Endothelial cell of umbilical vein (primary cell): ENCODE data around the gene MRAP. TPM values are rescaled to one million over a fixed set of nuclear protein-coding genes. Genes with fewer than 3 reads are reported as not detected.

Source experiments
- BruUV-seq: library from RNA; stranded (reverse); fragments of 400-500 nt; replicated peaks from 2 replicates; lab custom pipeline; 2021; lab: Mats Ljungman, UMichigan
- CTCF ChIA-PET: fragments of 300-600, 350-600 bp; sonication (Branson Sonifier 250); formaldehyde crosslinking; loops from one replicate; lab custom pipeline; 2021; ENCODE audit warnings: antibody characterized with exemption, inconsistent platforms; lab: Charles Lee
- POLR2A ChIA-PET: fragments of 300-600, 350-600 bp; sonication (Branson Sonifier 250); formaldehyde crosslinking; loops from one replicate; lab custom pipeline; 2021; ENCODE audit warnings: antibody characterized with exemption, inconsistent platforms; lab: Charles Lee
- DNase-seq: peaks from one replicate; pipeline ENCODE4 v3.0.0-alpha.2; 2011; ENCODE audit warnings: low read depth, low spot score
- FAIRE-seq: peaks from 2 replicates; lab custom pipeline; 2011; peaks lifted over from hg19 to GRCh38; lab: Jason Lieb, UNC
- H2AFZ ChIP-seq: 2 replicates; pipeline ENCODE4 v1.6.0; 2012; ENCODE audit warnings: low read depth, low read length, control low read depth, inconsistent platforms
- H3K27ac ChIP-seq: 2 replicates; pipeline ENCODE4 v1.5.1; 2011; ENCODE audit warnings: low read depth, mild to moderate bottlenecking, control low read depth, low read length, moderate library complexity; ENCODE audit not compliant: insufficient read depth
- H3K27me3 ChIP-seq, 2 experiments: 2 replicates each; pipeline versions ENCODE4 v1.6.0 to v1.6.1; 2011; ENCODE audit warnings: low read length in 2 of 2, mixed read lengths in 1 of 2; ENCODE audit not compliant: control insufficient read depth in 2 of 2, insufficient read depth in 2 of 2
- H3K36me3 ChIP-seq, 2 experiments: 2 replicates in 1 of 2; 3 replicates in 1 of 2; pipeline ENCODE4 v1.5.1; 2011; ENCODE audit warnings: low read length in 2 of 2, mild to moderate bottlenecking in 1 of 2, moderate library complexity in 1 of 2; ENCODE audit not compliant: control insufficient read depth in 2 of 2, insufficient read depth in 2 of 2; ENCODE audit errors: extremely low read depth in 1 of 2
- H3K4me1 ChIP-seq: 3 replicates; pipeline ENCODE4 v1.5.1; 2011; ENCODE audit warnings: mild to moderate bottlenecking, low read length; ENCODE audit not compliant: control insufficient read depth, insufficient read depth; ENCODE audit errors: extremely low read depth
- H3K4me2 ChIP-seq: 2 replicates; pipeline ENCODE4 v1.6.1; 2011; ENCODE audit warnings: low read length, control low read depth, mixed read lengths; ENCODE audit not compliant: insufficient read depth
- H3K4me3 ChIP-seq, 3 experiments: fragments of 200-600 bp in 1 of 3; sonication (generic), shearing (Covaris generic) in 1 of 3; replicated peaks in 1 of 3; 2 replicates each; pipeline ENCODE4 v1.5.1; 2011 to 2016; ENCODE audit warnings: control low read depth in 3 of 3, low read length in 3 of 3, mild to moderate bottlenecking in 2 of 3, inconsistent platforms in 1 of 3, low read depth in 1 of 3, moderate library complexity in 1 of 3; ENCODE audit not compliant: insufficient read depth in 1 of 3
- H3K79me2 ChIP-seq: 2 replicates; pipeline ENCODE4 v1.6.0; 2012; ENCODE audit warnings: low read length, inconsistent platforms; ENCODE audit not compliant: control insufficient read depth, insufficient read depth
- H3K9ac ChIP-seq: replicated peaks from 2 replicates; pipeline ENCODE3; 2011; ENCODE audit warnings: low read length, control low read depth; ENCODE audit not compliant: insufficient read depth; ENCODE audit errors: extremely low read depth
- H3K9me1 ChIP-seq: replicated peaks from 3 replicates; pipeline ENCODE4 v1.6.0; 2011; ENCODE audit warnings: mild to moderate bottlenecking, low read length; ENCODE audit not compliant: control insufficient read depth, insufficient read depth; ENCODE audit errors: extremely low read depth
- H3K9me3 ChIP-seq: replicated peaks from 2 replicates; pipeline ENCODE4 v1.5.1; 2012; ENCODE audit warnings: low read length, inconsistent platforms; ENCODE audit not compliant: control insufficient read depth, insufficient read depth
- H4K20me1 ChIP-seq: replicated peaks from 2 replicates; pipeline ENCODE3; 2011; ENCODE audit warnings: mild to moderate bottlenecking, low read length; ENCODE audit not compliant: control insufficient read depth, insufficient read depth; ENCODE audit errors: extremely low read depth
- EZH2 ChIP-seq: IDR thresholded peaks from 2 replicates; pipeline ENCODE4 v1.6.1; 2012; ENCODE audit warnings: borderline replicate concordance, low read depth, mild to moderate bottlenecking, moderate library complexity, low read length, inconsistent platforms; ENCODE audit not compliant: severe bottlenecking
- FOS ChIP-seq: IDR thresholded peaks from 2 replicates; pipeline ENCODE4 v1.6.1; 2011; ENCODE audit warnings: mild to moderate bottlenecking, low read length, moderate library complexity, borderline replicate concordance; ENCODE audit not compliant: insufficient read depth
- GATA2 ChIP-seq: IDR thresholded peaks from 2 replicates; pipeline ENCODE4 v1.7.0; 2011; ENCODE audit warnings: low read depth, mild to moderate bottlenecking, moderate library complexity, mixed read lengths, low read length; ENCODE audit not compliant: insufficient read length, insufficient read depth
- JUN ChIP-seq: IDR thresholded peaks from 2 replicates; pipeline ENCODE4 v1.6.1; 2011; ENCODE audit warnings: borderline replicate concordance, low read depth; ENCODE audit not compliant: insufficient read length, insufficient read depth
- MYC ChIP-seq: IDR thresholded peaks from one replicate; pipeline ENCODE4 v1.6.1; 2011; ENCODE audit warnings: mild to moderate bottlenecking, low read depth, low read length
- POLR2A ChIP-seq: IDR thresholded peaks from 2 replicates; pipeline ENCODE4 v1.6.1; 2012; ENCODE audit warnings: low read depth, mild to moderate bottlenecking, control low read depth, low read length
- POLR2AphosphoS5 ChIP-seq: IDR thresholded peaks from 2 replicates; pipeline ENCODE4 v1.6.1; 2012; ENCODE audit warnings: low read depth, mild to moderate bottlenecking, control low read depth, low read length, moderate library complexity; ENCODE audit not compliant: insufficient read depth
- dilution Hi-C: fragments of 300-500 bp; cut with MboI; formaldehyde crosslinking; loops from one replicate; pipeline ENCODE4 v1.15.0; 2019; ENCODE audit warnings: low sequenced_read_pairs; ENCODE audit not compliant: extremely low pct_ligation_motif_present
- intact Hi-C: fragments of 100-400 bp; cut with micrococcal nuclease; formaldehyde crosslinking; loops from one replicate; pipeline ENCODE4 v1.10.0; 2022
- polyA plus RNA-seq, 4 experiments: library from polyadenylated mRNA; depleted of rRNA in 3 of 4; stranded (reverse) in 3 of 4; unstranded in 1 of 4; fragments of >200 nt; gene quantifications; 2 replicates each; pipeline versions ENCODE4 v1.2.1 to v1.2.3, GENCODE V29; 2011 to 2012; ENCODE audit warnings: missing spikeins in 1 of 4
- total RNA-seq: library from RNA; stranded (reverse); gene quantifications from 2 replicates; pipeline ENCODE4 v1.2.3, GENCODE V29; 2021
- TF ChIP-seq, protein P1 (sequence below): IDR thresholded peaks from 2 replicates; pipeline ENCODE4 v1.6.1; 2011; ENCODE audit not compliant: insufficient read depth, insufficient read length
- TF ChIP-seq, protein P2 (sequence below), 2 donors: IDR thresholded peaks; 1 replicate in 1 of 2; 2 replicates in 1 of 2; pipeline ENCODE4 v1.5.1; 2011; ENCODE audit warnings: low read length in 2 of 2, mild to moderate bottlenecking in 2 of 2, moderate library complexity in 2 of 2, control low read depth in 1 of 2, inconsistent platforms in 1 of 2, low read depth in 1 of 2; ENCODE audit not compliant: insufficient read depth in 1 of 2; ENCODE audit errors: extremely low read depth in 1 of 2

Gene MRAP
- total and polyA plus RNA-seq, 2 donors (not counting 3 experiments of a cell fraction or from before 2014, with no cell fraction given), result not detected

DNA sequence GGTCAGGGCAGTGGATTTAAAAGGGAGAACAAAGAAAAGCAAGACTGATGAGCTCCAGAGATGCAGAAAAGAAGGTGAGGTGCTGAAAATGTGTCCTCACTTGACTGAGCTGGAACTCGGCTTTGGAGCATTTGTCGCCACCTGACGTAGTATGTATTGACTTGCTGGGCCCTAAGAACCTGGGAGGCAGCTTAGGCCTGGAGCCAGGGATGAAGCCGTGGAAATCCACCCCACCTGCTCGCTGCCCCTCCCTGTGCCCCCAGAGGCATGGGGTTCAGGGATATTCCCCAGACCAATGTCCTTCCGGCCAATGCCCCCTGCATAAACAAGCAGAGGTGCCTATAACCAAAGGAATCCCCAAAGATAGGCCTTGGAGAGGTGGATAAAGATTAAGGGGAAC lies 14.3 kb downstream of the MRAP start:
- Histone ChIP-seq H4K20me1 (no peaks in the 10 kb centered on the region), H3K27me3 (no peaks in the 10 kb centered on the region), H3K36me3 (peaks cover 12 to 16% of the 10 kb centered on the region in 2 experiments), H3K27ac (no peak overlapping the region), H3K9ac (no peak overlapping the region), H3K4me3 (no peak overlapping the region), H3K9me1 (no peaks in the 10 kb centered on the region), H2AFZ (no peak overlapping the region), H3K4me2 (no peak overlapping the region), H3K79me2 (no peaks in the 10 kb centered on the region), H3K9me3 (no peaks in the 10 kb centered on the region), H3K4me1 (no peaks in the 10 kb centered on the region)
- intact Hi-C loops (no loop called here), dilution Hi-C loops (no loop called here)
- POLR2A ChIA-PET, result no interaction called here
- no TSS peak for BruUV-seq
- no peak for TF ChIP-seq JUN
- TF ChIP-seq FOS, result no peak
- TF ChIP-seq GATA2, result no peak
- TF ChIP-seq, protein P1, sequence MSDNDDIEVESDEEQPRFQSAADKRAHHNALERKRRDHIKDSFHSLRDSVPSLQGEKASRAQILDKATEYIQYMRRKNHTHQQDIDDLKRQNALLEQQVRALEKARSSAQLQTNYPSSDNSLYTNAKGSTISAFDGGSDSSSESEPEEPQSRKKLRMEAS, result no peak
- no peak for TF ChIP-seq EZH2
- TF ChIP-seq, protein P2, sequence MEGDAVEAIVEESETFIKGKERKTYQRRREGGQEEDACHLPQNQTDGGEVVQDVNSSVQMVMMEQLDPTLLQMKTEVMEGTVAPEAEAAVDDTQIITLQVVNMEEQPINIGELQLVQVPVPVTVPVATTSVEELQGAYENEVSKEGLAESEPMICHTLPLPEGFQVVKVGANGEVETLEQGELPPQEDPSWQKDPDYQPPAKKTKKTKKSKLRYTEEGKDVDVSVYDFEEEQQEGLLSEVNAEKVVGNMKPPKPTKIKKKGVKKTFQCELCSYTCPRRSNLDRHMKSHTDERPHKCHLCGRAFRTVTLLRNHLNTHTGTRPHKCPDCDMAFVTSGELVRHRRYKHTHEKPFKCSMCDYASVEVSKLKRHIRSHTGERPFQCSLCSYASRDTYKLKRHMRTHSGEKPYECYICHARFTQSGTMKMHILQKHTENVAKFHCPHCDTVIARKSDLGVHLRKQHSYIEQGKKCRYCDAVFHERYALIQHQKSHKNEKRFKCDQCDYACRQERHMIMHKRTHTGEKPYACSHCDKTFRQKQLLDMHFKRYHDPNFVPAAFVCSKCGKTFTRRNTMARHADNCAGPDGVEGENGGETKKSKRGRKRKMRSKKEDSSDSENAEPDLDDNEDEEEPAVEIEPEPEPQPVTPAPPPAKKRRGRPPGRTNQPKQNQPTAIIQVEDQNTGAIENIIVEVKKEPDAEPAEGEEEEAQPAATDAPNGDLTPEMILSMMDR (IDR thresholded peaks at IDR 0.05; ENCODE audit: extremely low read depth in 1 of 2, insufficient read depth in 1 of 2, low read depth in 1 of 2, low read length in 2 of 2), result no peak
- TF ChIP-seq POLR2AphosphoS5, result no peak
- no peak for TF ChIP-seq MYC
- TF ChIP-seq POLR2A, result no peak
- DNase-seq, result no peak
- CTCF ChIA-PET, result interaction anchor here (1.1 kb wide), 1 partner anchor 10 kb away, joined by 3 read pairs; no protein-coding TSS in a partner anchor
- no peak for FAIRE-seq
